HepG2 (cell line): ENCODE results near the gene SLC2A4. TPM values are rescaled to one million over a fixed set of nuclear protein-coding genes. Genes with fewer than 3 reads are reported as not detected.

Source experiments
- BCLAF1 ChIP-seq: fragments of 450-650 bp; IDR thresholded peaks from 2 replicates; pipeline ENCODE4 v1.6.1; 2017; ENCODE audit warnings: mild to moderate bottlenecking
- DBP ChIP-seq: sonication (generic); formaldehyde crosslinking; IDR thresholded peaks from 2 replicates; pipeline ENCODE4 v1.4.0; 2020; ENCODE audit warnings: missing genetic modification reagents; ENCODE audit errors: not compliant biosample characterization
- ETS1 ChIP-seq: sonication (generic); formaldehyde crosslinking; IDR thresholded peaks from 2 replicates; pipeline ENCODE4 v1.4.0; 2020; ENCODE audit warnings: missing genetic modification reagents
- GMEB1 ChIP-seq: sonication (generic); formaldehyde crosslinking; IDR thresholded peaks from 2 replicates; pipeline ENCODE4 v1.5.1; 2020; ENCODE audit warnings: missing genetic modification reagents, mild to moderate bottlenecking, borderline replicate concordance
- IKZF1 ChIP-seq: fragments of 450-650 bp; IDR thresholded peaks from 2 replicates; pipeline ENCODE4 v1.7.1; 2016
- KDM1A ChIP-seq: IDR thresholded peaks from 2 replicates; pipeline ENCODE4 v1.6.1; 2016; ENCODE audit warnings: missing compliant biosample characterization
- KDM3A ChIP-seq: IDR thresholded peaks from 2 replicates; pipeline ENCODE4 v1.6.1; 2018; ENCODE audit warnings: low read depth, missing compliant biosample characterization
- RFX1 ChIP-seq: fragments of 450-650 bp; IDR thresholded peaks from 2 replicates; pipeline ENCODE4 v1.6.1; 2017
- RFXAP ChIP-seq: sonication (generic); formaldehyde crosslinking; IDR thresholded peaks from 2 replicates; pipeline ENCODE4 v1.4.0; 2020; ENCODE audit warnings: missing genetic modification reagents, borderline replicate concordance
- RXRB ChIP-seq: IDR thresholded peaks from 2 replicates; pipeline ENCODE4 v1.6.1; 2016; ENCODE audit warnings: borderline replicate concordance, missing genetic modification reagents, missing compliant biosample characterization
- TFAP4 ChIP-seq: sonication (generic); IDR thresholded peaks from 2 replicates; pipeline ENCODE4 v1.6.1; 2016; ENCODE audit warnings: low read depth, borderline replicate concordance
- XBP1 ChIP-seq: sonication (generic); formaldehyde crosslinking; IDR thresholded peaks from 2 replicates; pipeline ENCODE4 v1.5.0; 2020; ENCODE audit warnings: missing genetic modification reagents
- ZNF276 ChIP-seq: sonication (generic); formaldehyde crosslinking; IDR thresholded peaks from 2 replicates; pipeline ENCODE4 v1.4.0; 2020; ENCODE audit warnings: mild to moderate bottlenecking, low read depth, missing genetic modification reagents
- ZNF790 ChIP-seq: sonication (generic); formaldehyde crosslinking; IDR thresholded peaks from 2 replicates; pipeline ENCODE4 v1.8.0; 2022; ENCODE audit warnings: missing genetic modification reagents, mild to moderate bottlenecking, borderline replicate concordance
- polyA plus RNA-seq, 8 experiments: library from polyadenylated mRNA; depleted of rRNA in 3 of 8; stranded (reverse) in 7 of 8; unstranded in 1 of 8; fragments of >200 nt; fragmentation: Illumina TruSeq in 4 of 8; extraction: Trizol in 4 of 8; gene quantifications; 2 replicates each; pipeline versions ENCODE4 v1.2.1 to v1.2.3, GENCODE V29; 2011 to 2016; ENCODE audit warnings: low read depth in 4 of 8, missing spikeins in 1 of 8, mixed read lengths in 1 of 8; ENCODE audit not compliant: insufficient read depth in 1 of 8
- total RNA-seq, 5 experiments: library from RNA; depleted of rRNA; stranded (reverse); fragments of >200 nt; fragmentation: Illumina TruSeq; extraction: Trizol; gene quantifications; 2 replicates each; pipeline ENCODE4 v1.2.3, GENCODE V29; 2016; ENCODE audit warnings: low read depth in 1 of 5

SLC2A4 gene
- total and polyA plus RNA-seq, 2 of the 13 experiments (the other 11 are each of a cell fraction or from before 2014, with no cell fraction given), result 4.9 to 5.8 TPM

- TF ChIP-seq ZNF276 (CRISPR knock-in tag) (no peak; the same call in 1 of the 2 replicates), RFXAP (CRISPR knock-in tag) (0 out of 2 replicates have a peak, but pooled peaks have one; percentile 45), KDM1A (CRISPR knock-in tag) (no peak), ETS1 (CRISPR knock-in tag) (no peak), XBP1 (CRISPR knock-in tag) (no peak), BCLAF1 (no peak), GMEB1 (CRISPR knock-in tag) (peak; percentile 74), DBP (no peak), RXRB (CRISPR knock-in tag) (peak; percentile 74), ZNF790 (CRISPR knock-in tag) (no peak), RFX1 (no peak), TFAP4 (peak; percentile 92; the same call in 1 of the 2 replicates), KDM3A (CRISPR knock-in tag) (0 out of 2 replicates have a peak, but pooled peaks have one; percentile 54), IKZF1 (no peak)
These were observed 38.6 kb upstream of the SLC2A4 start (continued) for GRCh38 chr17:7242717-7243452.
